GM18867 (cell line): ENCODE measurements around the gene MCTP1.

ENCODE experiments used
- ATAC-seq: cut with Tn5 transposase; IDR thresholded peaks from one replicate; pipeline ENCODE4 v1.9.1; 2021; ENCODE audit warnings: mild to moderate bottlenecking, moderate library complexity; ENCODE audit not compliant: unreplicated experiment

Gene MCTP1

GRCh38 chr5:94778299-94778698 lies 506.6 kb downstream of the MCTP1 start:
- no peak for ATAC-seq

- no peak for ATAC-seq
These were observed 507.6 kb downstream of the MCTP1 start for GRCh38 chr5:94777056-94777880.

GRCh38 chr5:94776167-94776566 lies 508.7 kb downstream of the MCTP1 start:
- no peak for ATAC-seq

- no peak for ATAC-seq
These were observed 509.8 kb downstream of the MCTP1 start for GRCh38 chr5:94775088-94775487.

- no peak for ATAC-seq
These were observed 513.2 kb downstream of the MCTP1 start for GRCh38 chr5:94771742-94772141.

GRCh38 chr5:94769996-94770395 lies 514.9 kb downstream of the MCTP1 start:
- no peak for ATAC-seq

- ATAC-seq: no peak
These were observed 523.1 kb downstream of the MCTP1 start for GRCh38 chr5:94761786-94762185.

GRCh38 chr5:94761055-94761454 lies 523.8 kb downstream of the MCTP1 start:
- no peak for ATAC-seq

GRCh38 chr5:94759961-94760360 lies 524.9 kb downstream of the MCTP1 start:
- no peak for ATAC-seq

- ATAC-seq: no peak
These were observed 525.9 kb downstream of the MCTP1 start for GRCh38 chr5:94759022-94759421.

GRCh38 chr5:94754824-94755223 lies 530.1 kb downstream of the MCTP1 start:
- no peak for ATAC-seq

GRCh38 chr5:94751460-94751859 lies 533.4 kb downstream of the MCTP1 start:
- no peak for ATAC-seq

- no peak for ATAC-seq
These were observed 534.2 kb downstream of the MCTP1 start for GRCh38 chr5:94750681-94751080.

GRCh38 chr5:94749042-94749441 lies 535.9 kb downstream of the MCTP1 start:
- no peak for ATAC-seq

- ATAC-seq: no peak
These were observed 536.7 kb downstream of the MCTP1 start for GRCh38 chr5:94748212-94748611.

GRCh38 chr5:94747371-94747770 lies 537.5 kb downstream of the MCTP1 start:
- no peak for ATAC-seq

GRCh38 chr5:94746731-94747124 lies 538.2 kb downstream of the MCTP1 start:
- peak; percentile 56 for ATAC-seq

- ATAC-seq: peak; percentile 84
These were observed 538.8 kb downstream of the MCTP1 start for GRCh38 chr5:94745786-94746730.

GRCh38 chr5:94744906-94745305 lies 540.0 kb downstream of the MCTP1 start:
- ATAC-seq: no peak

GRCh38 chr5:94742852-94743251 lies 542.0 kb downstream of the MCTP1 start:
- no peak for ATAC-seq

- no peak for ATAC-seq
These were observed 544.6 kb downstream of the MCTP1 start for GRCh38 chr5:94740286-94740685.

- ATAC-seq: no peak
These were observed 548.4 kb downstream of the MCTP1 start for GRCh38 chr5:94736498-94736897.
